ENCODE data around the gene IGSF5. TPM values are rescaled to one million over a fixed set of nuclear protein-coding genes. Genes with fewer than 3 reads are reported as not detected.

IGSF5 gene
- total RNA-seq, 3 donors from 2014 or later: 0.23 to 0.29 (median 0.25) TPM

GRCh38 chr21:39849014-39849655 is 104.2 kb downstream of the IGSF5 start:
- Histone ChIP-seq H3K4me1 (ENCODE audit: low read depth) (no peaks in the 10 kb centered on the region), H3K4me3 (no peak overlapping the region), H3K9me3 (no peaks in the 10 kb centered on the region), H3K36me3 (ENCODE audit: low read depth) (no peaks in the 10 kb centered on the region)
- DNase-seq (no peak), ATAC-seq (no peak)
- intact Hi-C loops (cut with DNase I, micrococcal nuclease): no loop called here
- no peak for TF ChIP-seq CTCF (IDR thresholded peaks at IDR 0.05)

DNA sequence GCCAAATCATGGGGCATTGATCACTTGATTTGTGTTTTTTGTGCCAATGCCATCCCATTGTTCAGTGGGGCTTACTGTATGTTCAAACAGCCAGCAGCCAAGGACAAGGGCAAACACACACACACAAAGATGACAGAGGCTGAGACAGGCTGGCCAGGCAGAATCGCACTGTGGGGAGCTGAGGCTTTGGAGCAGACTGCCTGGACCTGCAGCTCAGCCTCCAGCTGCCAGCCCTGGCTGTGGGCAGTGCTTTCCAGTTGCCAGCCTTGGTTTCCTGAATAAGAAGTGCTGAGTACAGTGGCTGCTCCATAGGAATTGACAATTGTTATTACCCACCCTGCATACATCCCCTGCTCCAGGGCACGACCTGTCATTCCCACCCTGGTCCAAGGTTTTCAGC is 105.3 kb downstream of the IGSF5 start:
- no peak for ATAC-seq
- no peak for DNase-seq
- H3K4me1 ChIP-seq (ENCODE audit: low read depth): no peaks in the 10 kb centered on the region
- no peaks in the 10 kb centered on the region for H3K36me3 ChIP-seq (ENCODE audit: low read depth)
- no peaks in the 10 kb centered on the region for H3K9me3 ChIP-seq
- no peak overlapping the region for H3K4me3 ChIP-seq
- TF ChIP-seq CTCF (IDR thresholded peaks at IDR 0.05): no peak
- intact Hi-C loops (cut with DNase I, micrococcal nuclease): no loop called here

- ATAC-seq (no peak), DNase-seq (no peak)
- Histone ChIP-seq H3K4me1 (ENCODE audit: low read depth) (no peaks in the 10 kb centered on the region), H3K9me3 (no peaks in the 10 kb centered on the region), H3K36me3 (ENCODE audit: low read depth) (no peaks in the 10 kb centered on the region), H3K4me3 (no peak overlapping the region)
- intact Hi-C loops (cut with DNase I, micrococcal nuclease): no loop called here
- TF ChIP-seq CTCF (IDR thresholded peaks at IDR 0.05): no peak
These were observed 106.1 kb downstream of the IGSF5 start for GRCh38 chr21:39851002-39851618.

Other genes with a start within 250 kb of the IGSF5 start
- gene B3GALT5, start 132.2 kb upstream of the IGSF5 start, total RNA-seq: 100 to 1,000 TPM in 2 of 3 donors, 10 to 100 TPM in 1; 36.4 to 149 (median 130) TPM
- 10 to 100 TPM in 1 of 3 donors, 1 to 10 TPM in 2; 1.4 to 23.6 (median 3.9) TPM for gene PCP4, start 122.3 kb downstream of the IGSF5 start, total RNA-seq